Measurements from ENCODE around the gene OR51B5.

GRCh38 chr11:5363679-5364078 lies 20.4 kb upstream of the OR51B5 start:
- TF ChIP-seq, protein P1, sequence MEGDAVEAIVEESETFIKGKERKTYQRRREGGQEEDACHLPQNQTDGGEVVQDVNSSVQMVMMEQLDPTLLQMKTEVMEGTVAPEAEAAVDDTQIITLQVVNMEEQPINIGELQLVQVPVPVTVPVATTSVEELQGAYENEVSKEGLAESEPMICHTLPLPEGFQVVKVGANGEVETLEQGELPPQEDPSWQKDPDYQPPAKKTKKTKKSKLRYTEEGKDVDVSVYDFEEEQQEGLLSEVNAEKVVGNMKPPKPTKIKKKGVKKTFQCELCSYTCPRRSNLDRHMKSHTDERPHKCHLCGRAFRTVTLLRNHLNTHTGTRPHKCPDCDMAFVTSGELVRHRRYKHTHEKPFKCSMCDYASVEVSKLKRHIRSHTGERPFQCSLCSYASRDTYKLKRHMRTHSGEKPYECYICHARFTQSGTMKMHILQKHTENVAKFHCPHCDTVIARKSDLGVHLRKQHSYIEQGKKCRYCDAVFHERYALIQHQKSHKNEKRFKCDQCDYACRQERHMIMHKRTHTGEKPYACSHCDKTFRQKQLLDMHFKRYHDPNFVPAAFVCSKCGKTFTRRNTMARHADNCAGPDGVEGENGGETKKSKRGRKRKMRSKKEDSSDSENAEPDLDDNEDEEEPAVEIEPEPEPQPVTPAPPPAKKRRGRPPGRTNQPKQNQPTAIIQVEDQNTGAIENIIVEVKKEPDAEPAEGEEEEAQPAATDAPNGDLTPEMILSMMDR (IDR thresholded peaks at IDR 0.05) = no peak
- TF ChIP-seq POLR2AphosphoS5 (IDR thresholded peaks at IDR 0.05) = no peak
